Lower leg skin (tissue), 4 donors: Measurements from ENCODE around the gene RPTOR. TPM values are rescaled to one million over a fixed set of nuclear protein-coding genes. Genes with fewer than 3 reads are reported as not detected.

Source experiments
- DNase-seq, 2 donors: peaks; one replicate each; pipeline ENCODE4 v3.0.0-alpha.2; 2019; ENCODE audit warnings: low spot score in 2 of 2
- H3K4me3 ChIP-seq: fragments of 200-600 bp; sonication (generic); 2 replicates; pipeline ENCODE4 v1.5.1; 2017; ENCODE audit warnings: mild to moderate bottlenecking, low read depth; ENCODE audit not compliant: poor library complexity, severe bottlenecking
- CTCF ChIP-seq, 3 donors: fragments of 450-650 bp; IDR thresholded peaks; one replicate each; pipeline ENCODE4 v1.5.1; 2016; ENCODE audit warnings: antibody characterized with exemption in 3 of 3, mild to moderate bottlenecking in 3 of 3, moderate library complexity in 2 of 3
- POLR2A ChIP-seq, 2 donors: fragments of 450-650 bp; IDR thresholded peaks; one replicate each; pipeline ENCODE4 v1.6.1; 2016 to 2017; ENCODE audit warnings: antibody characterized with exemption in 2 of 2, mild to moderate bottlenecking in 1 of 2, moderate library complexity in 1 of 2
- WGBS, 2 donors: methylation state at CpG; one replicate each; pipeline ENCODE4 v1.1.5; 2018; 5-methylcytosine and 5-hydroxymethylcytosine counted together
- intact Hi-C: fragments of 100-400 bp; cut with DNase I; formaldehyde crosslinking; loops from one replicate; pipeline ENCODE4 v1.15.0; 2023; ENCODE audit warnings: low total_unique reads
- total RNA-seq, 4 donors: library from RNA; depleted of rRNA; stranded (reverse); fragments of >200 nt; gene quantifications; one replicate each; pipeline ENCODE4 v1.1.0, GENCODE V29; 2016

RPTOR gene
- total RNA-seq, 4 donors from 2014 or later = 30.7 to 68.2 (median 39.8) TPM

- 80 to 97% methylated on average over 8 of the region's 8 CpGs for WGBS, 2 donors
- no peak overlapping the region for H3K4me3 ChIP-seq
- DNase-seq = no peak
- intact Hi-C loops = no loop called here
- no peak for TF ChIP-seq CTCF (IDR thresholded peaks at IDR 0.05)
- no peak for TF ChIP-seq POLR2A (IDR thresholded peaks at IDR 0.05)
Observed at GRCh38 chr17:80916246-80916645, 371.6 kb downstream of the RPTOR start.

- DNase-seq = no peak
- WGBS, 2 donors = 88 to 89% methylated on average over 25 to 33 of the region's 33 CpGs
- TF ChIP-seq CTCF (IDR thresholded peaks at IDR 0.05) (no peak), POLR2A (IDR thresholded peaks at IDR 0.05) (no peak)
- no peak overlapping the region for H3K4me3 ChIP-seq
- intact Hi-C loops = no loop called here
Observed at GRCh38 chr17:80917716-80918560, 373.3 kb downstream of the RPTOR start.

- TF ChIP-seq POLR2A (IDR thresholded peaks at IDR 0.05) (no peak), CTCF (IDR thresholded peaks at IDR 0.05) (no peak)
- 90% methylated on average over 15 of the region's 15 CpGs for WGBS, 2 donors
- H3K4me3 ChIP-seq = no peak overlapping the region
Observed at GRCh38 chr17:80918731-80919130, 374.1 kb downstream of the RPTOR start.

GRCh38 chr17:80919331-80920311 is 375.0 kb downstream of the RPTOR start:
- intact Hi-C loops = no loop called here
- TF ChIP-seq CTCF (IDR thresholded peaks at IDR 0.05) = no peak
- DNase-seq = no peak
- H3K4me3 ChIP-seq = no peak overlapping the region
- 81 to 85% methylated on average over 33 of the region's 33 CpGs for WGBS, 2 donors

More at GRCh38 chr17:80918731-80919130, 374.1 kb downstream of the RPTOR start:
- intact Hi-C loops = no loop called here
- DNase-seq = no peak

- WGBS, 2 donors = 77 to 93% methylated on average over 18 of the region's 18 CpGs
- DNase-seq = no peak
- intact Hi-C loops = no loop called here
- TF ChIP-seq POLR2A (IDR thresholded peaks at IDR 0.05) (no peak), CTCF (IDR thresholded peaks at IDR 0.05) (no peak)
- H3K4me3 ChIP-seq = no peak overlapping the region
Observed at GRCh38 chr17:80920441-80920840, 375.8 kb downstream of the RPTOR start.
